ENCODE data around the gene CENPP.

GRCh38 chr9:92561374-92562330 lies 235.9 kb downstream of the CENPP start:
- no peak for TF ChIP-seq EZH2phosphoT487 (conservative IDR thresholded peaks at IDR 0.05; ENCODE audit: low read length)
- TF ChIP-seq, protein P1, sequence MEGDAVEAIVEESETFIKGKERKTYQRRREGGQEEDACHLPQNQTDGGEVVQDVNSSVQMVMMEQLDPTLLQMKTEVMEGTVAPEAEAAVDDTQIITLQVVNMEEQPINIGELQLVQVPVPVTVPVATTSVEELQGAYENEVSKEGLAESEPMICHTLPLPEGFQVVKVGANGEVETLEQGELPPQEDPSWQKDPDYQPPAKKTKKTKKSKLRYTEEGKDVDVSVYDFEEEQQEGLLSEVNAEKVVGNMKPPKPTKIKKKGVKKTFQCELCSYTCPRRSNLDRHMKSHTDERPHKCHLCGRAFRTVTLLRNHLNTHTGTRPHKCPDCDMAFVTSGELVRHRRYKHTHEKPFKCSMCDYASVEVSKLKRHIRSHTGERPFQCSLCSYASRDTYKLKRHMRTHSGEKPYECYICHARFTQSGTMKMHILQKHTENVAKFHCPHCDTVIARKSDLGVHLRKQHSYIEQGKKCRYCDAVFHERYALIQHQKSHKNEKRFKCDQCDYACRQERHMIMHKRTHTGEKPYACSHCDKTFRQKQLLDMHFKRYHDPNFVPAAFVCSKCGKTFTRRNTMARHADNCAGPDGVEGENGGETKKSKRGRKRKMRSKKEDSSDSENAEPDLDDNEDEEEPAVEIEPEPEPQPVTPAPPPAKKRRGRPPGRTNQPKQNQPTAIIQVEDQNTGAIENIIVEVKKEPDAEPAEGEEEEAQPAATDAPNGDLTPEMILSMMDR (IDR thresholded peaks at IDR 0.05; ENCODE audit: insufficient read depth, low read length, poor library complexity, severe bottlenecking), result no peak
